Hepatocyte (in vitro differentiated cells): ENCODE data around the gene STN1. TPM values are rescaled to one million over a fixed set of nuclear protein-coding genes. Genes with fewer than 3 reads are reported as not detected.

Experiments
- DNase-seq: peaks from one replicate; pipeline ENCODE4 v3.0.0-alpha.2; 2016; ENCODE audit warnings: low spot score
- H2AFZ ChIP-seq: fragments of 200-600 bp; sonication (generic); 2 replicates; pipeline ENCODE4 v1.6.0; 2016; ENCODE audit warnings: antibody characterized with exemption, mild to moderate bottlenecking
- H3K27ac ChIP-seq: fragments of 200-600 bp; sonication (generic); 2 replicates; pipeline ENCODE4 v1.5.1; 2016; ENCODE audit warnings: mild to moderate bottlenecking
- H3K27me3 ChIP-seq: fragments of 200-600 bp; sonication (generic); 2 replicates; pipeline ENCODE4 v1.6.1; 2016
- H3K36me3 ChIP-seq: fragments of 200-600 bp; sonication (generic); replicated peaks from 2 replicates; pipeline ENCODE4 v1.5.1; 2016; ENCODE audit warnings: low read depth; ENCODE audit not compliant: insufficient read depth
- H3K4me1 ChIP-seq: fragments of 200-600 bp; sonication (generic); 2 replicates; pipeline ENCODE4 v1.5.1; 2016; ENCODE audit warnings: mild to moderate bottlenecking, moderate library complexity; ENCODE audit not compliant: insufficient read depth
- H3K4me2 ChIP-seq: fragments of 200-600 bp; sonication (generic); 2 replicates; pipeline ENCODE4 v1.6.0; 2016
- H3K4me3 ChIP-seq: fragments of 200-600 bp; sonication (generic); 2 replicates; pipeline ENCODE4 v1.5.1; 2016; ENCODE audit warnings: mild to moderate bottlenecking
- H3K79me2 ChIP-seq: fragments of 200-600 bp; sonication (generic); 2 replicates; pipeline ENCODE4 v1.6.0; 2017; ENCODE audit warnings: mild to moderate bottlenecking
- H3K9me2 ChIP-seq: fragments of 200-600 bp; sonication (generic); replicated peaks from 2 replicates; pipeline ENCODE4 v1.6.0; 2017; ENCODE audit warnings: mild to moderate bottlenecking; ENCODE audit not compliant: insufficient read depth
- H3K9me3 ChIP-seq: fragments of 200-600 bp; sonication (generic); 2 replicates; pipeline ENCODE4 v1.5.1; 2016; ENCODE audit warnings: low read depth, mild to moderate bottlenecking
- H4K20me1 ChIP-seq: fragments of 200-600 bp; sonication (generic); 2 replicates; pipeline ENCODE4 v1.6.0; 2016; ENCODE audit warnings: mild to moderate bottlenecking; ENCODE audit not compliant: insufficient read depth, poor library complexity, severe bottlenecking
- EZH2 ChIP-seq: fragments of 200-600 bp; sonication (generic); IDR thresholded peaks from 2 replicates; pipeline ENCODE4 v1.6.1; 2016; ENCODE audit warnings: antibody characterized with exemption, mild to moderate bottlenecking, borderline replicate concordance
- EZH2phosphoT487 ChIP-seq: fragments of 200-600 bp; sonication (generic); IDR thresholded peaks from one replicate; pipeline ENCODE4 v1.6.1; 2018; ENCODE audit warnings: antibody characterized with exemption, mild to moderate bottlenecking, low read depth, moderate library complexity; ENCODE audit not compliant: unreplicated experiment, severe bottlenecking
- WGBS: methylation state at CpG from one replicate; pipeline ENCODE4 v1.1.6; 2016; ENCODE audit warnings: low lambda C conversion rate; ENCODE audit errors: missing lambda C conversion rate; 5-methylcytosine and 5-hydroxymethylcytosine counted together
- polyA plus RNA-seq: library from polyadenylated mRNA; unstranded; fragments of >200 nt; fragmentation: Nextera tagmentation; extraction: Ambion mirVana; gene quantifications from 2 replicates; pipeline ENCODE4 v1.2.1, GENCODE V29; 2016
- total RNA-seq: library from RNA; depleted of rRNA; stranded (reverse); fragments of >200 nt; gene quantifications from 2 replicates; pipeline ENCODE4 v1.2.3, GENCODE V29; 2014
- TF ChIP-seq, protein P1 (sequence below): fragments of 200-600 bp; sonication (generic); IDR thresholded peaks from 2 replicates; pipeline ENCODE4 v1.5.1; 2016; ENCODE audit warnings: antibody characterized with exemption, mild to moderate bottlenecking; ENCODE audit not compliant: poor library complexity

Gene STN1
- total and polyA plus RNA-seq, 2 experiments from 2014 or later: 20.1 to 20.2 TPM

DNA sequence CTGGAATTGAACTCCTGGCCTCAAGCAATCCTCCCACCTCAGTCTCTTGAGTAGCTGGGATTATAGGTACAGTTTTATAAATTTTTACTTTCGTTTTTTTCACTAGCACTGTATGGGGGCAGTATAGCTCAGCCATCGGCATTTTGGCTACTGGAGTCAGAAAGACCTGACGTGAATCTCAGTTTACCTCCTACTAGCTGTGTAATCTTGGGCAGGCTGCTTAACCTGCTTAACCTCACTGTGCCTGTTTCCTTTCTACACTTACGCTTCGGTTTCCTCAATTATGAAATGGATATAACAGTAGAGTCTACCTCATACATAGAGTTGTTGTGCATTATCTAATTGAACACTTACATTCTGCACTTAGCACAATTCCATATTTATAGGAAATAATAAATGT is 16.7 kb downstream of the STN1 start:
- Histone ChIP-seq H3K27ac (no peak overlapping the region), H3K27me3 (no peaks in the 10 kb centered on the region), H3K4me3 (no peak overlapping the region), H3K4me2 (no peak overlapping the region), H3K79me2 (no peaks in the 10 kb centered on the region), H3K36me3 (no peaks in the 10 kb centered on the region), H3K9me3 (no peaks in the 10 kb centered on the region), H3K4me1 (no peaks in the 10 kb centered on the region), H4K20me1 (no peaks in the 10 kb centered on the region), H2AFZ (no peak overlapping the region), H3K9me2 (no peaks in the 10 kb centered on the region)
- TF ChIP-seq EZH2phosphoT487: no peak
- TF ChIP-seq, protein P1, sequence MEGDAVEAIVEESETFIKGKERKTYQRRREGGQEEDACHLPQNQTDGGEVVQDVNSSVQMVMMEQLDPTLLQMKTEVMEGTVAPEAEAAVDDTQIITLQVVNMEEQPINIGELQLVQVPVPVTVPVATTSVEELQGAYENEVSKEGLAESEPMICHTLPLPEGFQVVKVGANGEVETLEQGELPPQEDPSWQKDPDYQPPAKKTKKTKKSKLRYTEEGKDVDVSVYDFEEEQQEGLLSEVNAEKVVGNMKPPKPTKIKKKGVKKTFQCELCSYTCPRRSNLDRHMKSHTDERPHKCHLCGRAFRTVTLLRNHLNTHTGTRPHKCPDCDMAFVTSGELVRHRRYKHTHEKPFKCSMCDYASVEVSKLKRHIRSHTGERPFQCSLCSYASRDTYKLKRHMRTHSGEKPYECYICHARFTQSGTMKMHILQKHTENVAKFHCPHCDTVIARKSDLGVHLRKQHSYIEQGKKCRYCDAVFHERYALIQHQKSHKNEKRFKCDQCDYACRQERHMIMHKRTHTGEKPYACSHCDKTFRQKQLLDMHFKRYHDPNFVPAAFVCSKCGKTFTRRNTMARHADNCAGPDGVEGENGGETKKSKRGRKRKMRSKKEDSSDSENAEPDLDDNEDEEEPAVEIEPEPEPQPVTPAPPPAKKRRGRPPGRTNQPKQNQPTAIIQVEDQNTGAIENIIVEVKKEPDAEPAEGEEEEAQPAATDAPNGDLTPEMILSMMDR: no peak
- TF ChIP-seq EZH2: no peak
- 88% methylated on average over 5 of the region's 5 CpGs for WGBS
- DNase-seq: no peak

DNA sequence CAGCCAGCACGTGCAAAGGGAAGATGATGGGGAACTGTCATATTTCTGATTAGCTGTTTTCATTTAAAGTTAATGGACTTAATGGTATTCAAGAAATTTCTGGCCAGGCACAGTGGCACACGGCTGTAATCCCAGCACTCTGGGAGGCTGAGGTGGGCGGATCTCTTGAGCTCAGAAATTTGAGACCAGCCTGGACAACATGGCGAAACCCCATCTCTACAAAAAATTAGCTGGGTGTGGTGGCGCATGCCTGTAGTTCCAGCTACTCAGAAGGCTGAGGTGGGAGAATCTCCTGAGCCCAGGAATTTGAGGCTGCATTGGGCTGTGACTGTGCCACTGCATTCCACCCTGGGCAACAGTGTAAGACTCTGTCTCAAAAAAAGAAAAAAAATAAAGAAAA is 18.7 kb downstream of the STN1 start:
- Histone ChIP-seq H3K4me1 (peaks cover 8% of the 10 kb centered on the region), H3K27ac (no peak overlapping the region), H3K9me3 (no peaks in the 10 kb centered on the region), H3K4me3 (no peak overlapping the region), H3K9me2 (no peaks in the 10 kb centered on the region), H3K27me3 (no peaks in the 10 kb centered on the region), H4K20me1 (no peaks in the 10 kb centered on the region), H2AFZ (no peak overlapping the region), H3K4me2 (no peak overlapping the region), H3K79me2 (no peaks in the 10 kb centered on the region), H3K36me3 (no peaks in the 10 kb centered on the region)
- no peak for TF ChIP-seq EZH2phosphoT487
- TF ChIP-seq EZH2: no peak
- TF ChIP-seq, protein P1: no peak
- DNase-seq: no peak
- WGBS: 81% methylated on average over 5 of the region's 5 CpGs

- Histone ChIP-seq H3K27me3 (no peaks in the 10 kb centered on the region), H3K9me3 (no peaks in the 10 kb centered on the region), H2AFZ (no peak overlapping the region), H3K36me3 (no peaks in the 10 kb centered on the region), H3K27ac (no peak overlapping the region), H3K4me3 (no peak overlapping the region), H3K9me2 (no peaks in the 10 kb centered on the region), H3K4me2 (no peak overlapping the region), H3K4me1 (peaks cover 16% of the 10 kb centered on the region), H3K79me2 (no peaks in the 10 kb centered on the region), H4K20me1 (no peaks in the 10 kb centered on the region)
- no peak for DNase-seq
- WGBS: 91% methylated on average over 7 of the region's 7 CpGs
- TF ChIP-seq, protein P1: no peak
- no peak for TF ChIP-seq EZH2phosphoT487
- no peak for TF ChIP-seq EZH2
Observed at GRCh38 chr10:103897241-103897774, 20.7 kb downstream of the STN1 start.

GRCh38 chr10:103896225-103896624 is 21.8 kb downstream of the STN1 start:
- Histone ChIP-seq H3K79me2 (no peaks in the 10 kb centered on the region), H3K4me2 (no peak overlapping the region), H3K36me3 (no peaks in the 10 kb centered on the region), H3K9me2 (no peaks in the 10 kb centered on the region), H3K27me3 (no peaks in the 10 kb centered on the region), H2AFZ (no peak overlapping the region), H3K9me3 (no peaks in the 10 kb centered on the region), H4K20me1 (no peaks in the 10 kb centered on the region), H3K27ac (no peak overlapping the region), H3K4me1 (peaks cover 16% of the 10 kb centered on the region), H3K4me3 (no peak overlapping the region)
- TF ChIP-seq EZH2phosphoT487: no peak
- no peak for TF ChIP-seq EZH2
- TF ChIP-seq, protein P1: no peak
- 57% methylated on average over 5 of the region's 5 CpGs for WGBS
- no peak for DNase-seq
